Measurements from ENCODE around the gene SH3RF3. TPM values are rescaled to one million over a fixed set of nuclear protein-coding genes. Genes with fewer than 3 reads are reported as not detected.
A peak's percentile ranks its signal among the peaks of the same experiment; 100 is the strongest.

SH3RF3 gene
- total RNA-seq, 1 experiment from 2014 or later = 21.7 TPM

GRCh38 chr2:109195193-109196045 lies 66.4 kb downstream of the SH3RF3 start:
- BruUV-seq (replicated peaks) = no TSS peak
- no peak overlapping the region for H3K4me3 Mint-ChIP-seq (ENCODE audit: unreplicated experiment)
- ChIA-PET POLR2A (interaction anchor here (1.0 to 1.6 kb wide), 3 partner anchors 10 to 13 kb away, joined by 3 to 5 read pairs (median 4); no protein-coding TSS in a partner anchor), CTCF (interaction anchor here (1.2 kb wide), 1 partner anchor 28 kb away, joined by 3 read pairs; no protein-coding TSS in a partner anchor)
- no peak overlapping the region for H3K27ac Mint-ChIP-seq (ENCODE audit: low read depth, unreplicated experiment)
- no peak for TF ChIP-seq CTCF (IDR thresholded peaks at IDR 0.05; ENCODE audit: unreplicated experiment)
- DNase-seq (ENCODE audit: unreplicated experiment) = no peak
- H3K4me1 Mint-ChIP-seq (ENCODE audit: insufficient read depth, unreplicated experiment) = peaks cover 10% of the 10 kb centered on the region
- intact Hi-C loops (cut with micrococcal nuclease) = no loop called here
- H3K36me3 Mint-ChIP-seq (ENCODE audit: insufficient read depth, unreplicated experiment) = peaks cover 6% of the 10 kb centered on the region
- H3K9me3 Mint-ChIP-seq (ENCODE audit: unreplicated experiment) = no peaks in the 10 kb centered on the region
- no peaks in the 10 kb centered on the region for H3K27me3 Mint-ChIP-seq (ENCODE audit: insufficient read depth, unreplicated experiment)

- DNase-seq (ENCODE audit: unreplicated experiment) = no peak
- Mint-ChIP-seq H3K4me1 (ENCODE audit: insufficient read depth, unreplicated experiment) (peaks cover 2% of the 10 kb centered on the region), H3K36me3 (ENCODE audit: insufficient read depth, unreplicated experiment) (peaks cover 6% of the 10 kb centered on the region), H3K9me3 (ENCODE audit: unreplicated experiment) (no peaks in the 10 kb centered on the region), H3K4me3 (ENCODE audit: unreplicated experiment) (no peak overlapping the region), H3K27ac (ENCODE audit: low read depth, unreplicated experiment) (peak overlapping the region; percentile 46), H3K27me3 (ENCODE audit: insufficient read depth, unreplicated experiment) (no peaks in the 10 kb centered on the region)
- intact Hi-C loops (cut with micrococcal nuclease) = no loop called here
- ChIA-PET POLR2A (interaction anchor here (1.0 kb wide), 1 partner anchor 11 kb away, joined by 3 read pairs; no protein-coding TSS in a partner anchor), CTCF (no interaction called here)
- TF ChIP-seq CTCF (IDR thresholded peaks at IDR 0.05; ENCODE audit: unreplicated experiment) = no peak
- no TSS peak for BruUV-seq (replicated peaks)
Measured at GRCh38 chr2:109196081-109196875, 67.3 kb downstream of the SH3RF3 start.

GRCh38 chr2:109197491-109198418 lies 68.8 kb downstream of the SH3RF3 start:
- CTCF ChIA-PET = interaction anchor here (0.6 kb wide), 1 partner anchor 92 kb away, joined by 3 read pairs; no protein-coding TSS in a partner anchor
- BruUV-seq (replicated peaks) = no TSS peak
- no peak for TF ChIP-seq CTCF (IDR thresholded peaks at IDR 0.05; ENCODE audit: unreplicated experiment)

More at GRCh38 chr2:109197491-109198418, 68.8 kb downstream of the SH3RF3 start:
- no peaks in the 10 kb centered on the region for H3K9me3 Mint-ChIP-seq (ENCODE audit: unreplicated experiment)
- H3K27me3 Mint-ChIP-seq (ENCODE audit: insufficient read depth, unreplicated experiment) = no peaks in the 10 kb centered on the region
- POLR2A ChIA-PET = no interaction called here
- H3K4me1 Mint-ChIP-seq (ENCODE audit: insufficient read depth, unreplicated experiment) = no peaks in the 10 kb centered on the region
- no peak overlapping the region for H3K4me3 Mint-ChIP-seq (ENCODE audit: unreplicated experiment)
- no peak overlapping the region for H3K27ac Mint-ChIP-seq (ENCODE audit: low read depth, unreplicated experiment)
- intact Hi-C loops (cut with micrococcal nuclease) = no loop called here
- H3K36me3 Mint-ChIP-seq (ENCODE audit: insufficient read depth, unreplicated experiment) = peaks cover 6% of the 10 kb centered on the region
- DNase-seq (ENCODE audit: unreplicated experiment) = no peak
